Right lobe of liver (tissue), 4 donors: ENCODE results near the gene USP51.

Experiments used
- CTCF ChIP-seq, 4 donors: fragments of 200-600 bp in 3 of 4; fragments of 450-650 bp in 1 of 4; IDR thresholded peaks; one replicate each; pipeline versions ENCODE4 v1.5.1 to v1.8.0; 2016 to 2022; ENCODE audit warnings: antibody characterized with exemption in 4 of 4, mild to moderate bottlenecking in 2 of 4
- POLR2A ChIP-seq: fragments of 450-650 bp; IDR thresholded peaks from one replicate; pipeline ENCODE4 v1.6.1; 2017; ENCODE audit warnings: antibody characterized with exemption, mild to moderate bottlenecking
- donor health status: DM: no; HTN: no; CAD: no.
- donor health status: DM: no; HTN: no; CAD: no.
- donor health status: DM: no; HTN: yes; CAD: no.

- peak in 3 of 4 donors; percentile 17 to 38 (median 32) for TF ChIP-seq CTCF (IDR thresholded peaks at IDR 0.05)
- no peak for TF ChIP-seq POLR2A
Observed at GRCh38 chrX:55450259-55450658, 39.4 kb downstream of the USP51 start.
